CD4-positive, alpha-beta T cell treated with Interleukin-17A for 4 hours (primary cell): ENCODE measurements around the gene ENTHD1.
"Not testable (repeated sequence)": the region's sequence is repeated elsewhere in the genome, so short reads cannot be mapped to it uniquely, and the experiment has no call there.

Experiments used
- DNase-seq: peaks from one replicate; pipeline ENCODE4 v3.0.0-alpha.2; 2020; ENCODE audit warnings: mixed read lengths

The ENTHD1 gene

GRCh38 chr22:39776295-39777009 is 117.1 kb downstream of the ENTHD1 start:
- no peak for DNase-seq

- peak; percentile 43 for DNase-seq
These were observed 119.5 kb downstream of the ENTHD1 start for GRCh38 chr22:39773976-39774539.

GRCh38 chr22:39773503-39773902 is 120.1 kb downstream of the ENTHD1 start:
- no peak for DNase-seq

GRCh38 chr22:39771486-39771885 is 122.1 kb downstream of the ENTHD1 start:
- DNase-seq = no peak

GRCh38 chr22:39765661-39766060 is 127.9 kb downstream of the ENTHD1 start:
- no peak for DNase-seq

GRCh38 chr22:39765046-39765445 is 128.5 kb downstream of the ENTHD1 start:
- DNase-seq = no peak

GRCh38 chr22:39763276-39763675 is 130.3 kb downstream of the ENTHD1 start:
- DNase-seq = no peak

GRCh38 chr22:39750759-39751158 is 142.8 kb downstream of the ENTHD1 start:
- DNase-seq = no peak

GRCh38 chr22:39748877-39749276 is 144.7 kb downstream of the ENTHD1 start:
- DNase-seq = no peak

- peak; percentile 33 for DNase-seq
These were observed 146.8 kb downstream of the ENTHD1 start for GRCh38 chr22:39746600-39747262.

- DNase-seq = no peak
These were observed 147.8 kb downstream of the ENTHD1 start for GRCh38 chr22:39745789-39746188.

- DNase-seq = no peak
These were observed 149.2 kb downstream of the ENTHD1 start for GRCh38 chr22:39744353-39744752.

GRCh38 chr22:39743935-39744334 is 149.6 kb downstream of the ENTHD1 start:
- no peak for DNase-seq

GRCh38 chr22:39739338-39740027 is 154.1 kb downstream of the ENTHD1 start:
- no peak for DNase-seq

- DNase-seq = no peak
These were observed 154.8 kb downstream of the ENTHD1 start for GRCh38 chr22:39738746-39739145.

- no peak for DNase-seq
These were observed 157.8 kb downstream of the ENTHD1 start for GRCh38 chr22:39735776-39736175.

- DNase-seq = no peak
These were observed 158.7 kb downstream of the ENTHD1 start for GRCh38 chr22:39734866-39735265.

- DNase-seq = not testable (repeated sequence)
These were observed 159.5 kb downstream of the ENTHD1 start for GRCh38 chr22:39734046-39734445.

- DNase-seq = no peak
These were observed 160.4 kb downstream of the ENTHD1 start for GRCh38 chr22:39733191-39733590.

GRCh38 chr22:39732625-39733024 is 160.9 kb downstream of the ENTHD1 start:
- no peak for DNase-seq

GRCh38 chr22:39731881-39732555 is 161.5 kb downstream of the ENTHD1 start:
- no peak for DNase-seq

- DNase-seq = no peak
These were observed 162.1 kb downstream of the ENTHD1 start for GRCh38 chr22:39731481-39731880.
